HCT116 (cell line): ENCODE measurements around the gene HSF2BP. TPM values are rescaled to one million over a fixed set of nuclear protein-coding genes. Genes with fewer than 3 reads are reported as not detected.

Experiments
- ATAC-seq: fragments of 200-7000 bp; cut with Tn5 transposase; 2 replicates; pipeline ENCODE4 v1.9.1; 2020; ENCODE audit warnings: mild to moderate bottlenecking, moderate library complexity
- BruUV-seq: library from RNA; stranded (reverse); fragments of 400-500 nt; replicated peaks from 2 replicates; lab custom pipeline; 2021; lab: Mats Ljungman, UMichigan
- CTCF ChIA-PET: fragments of 300-600 bp; sonication (Branson Sonifier 250); formaldehyde crosslinking; loops from one replicate; lab custom pipeline; 2021; ENCODE audit warnings: antibody characterized with exemption; lab: Charles Lee
- POLR2A ChIA-PET: fragments of 300-600, 350-600 bp; sonication (Branson Sonifier 250); formaldehyde crosslinking; loops from one replicate; lab custom pipeline; 2021; ENCODE audit warnings: antibody characterized with exemption; lab: Charles Lee
- RAD21 ChIA-PET, 2 experiments: fragments of 300-600 bp; sonication (Branson Sonifier 250); formaldehyde crosslinking; loops; one replicate each; lab custom pipeline; 2023; ENCODE audit warnings: low total read pairs in 2 of 2; ENCODE audit not compliant: uncharacterized antibody in 2 of 2, unreplicated experiment in 2 of 2, low non-redundant PET in 1 of 2; lab: Charles Lee
- DNase-seq: peaks from one replicate; pipeline ENCODE4 v3.0.0-alpha.2; 2010; ENCODE audit warnings: low read depth, low spot score
- H2AFZ ChIP-seq: fragments of 200-600 bp; shearing (Covaris generic), sonication (generic); 2 replicates; pipeline ENCODE4 v1.6.1; 2017; ENCODE audit warnings: low read depth, mixed run types, mixed read lengths, antibody characterized with exemption, low read length; ENCODE audit not compliant: poor library complexity, severe bottlenecking
- H3K27ac ChIP-seq: 2 replicates; pipeline ENCODE4 v1.5.1; 2012; ENCODE audit warnings: low read depth, low read length
- H3K27me3 ChIP-seq: fragments of 200-600 bp; sonication (generic); 2 replicates; pipeline ENCODE4 v1.6.1; 2016; ENCODE audit warnings: mixed run types, low read length, mixed read lengths; ENCODE audit not compliant: insufficient read depth
- H3K36me3 ChIP-seq, 2 experiments: fragments of 200-500 bp in 1 of 2; fragments of 200-600 bp in 1 of 2; sonication (Bioruptor generic) in 1 of 2; sonication (generic) in 1 of 2; 2 replicates each; pipeline versions ENCODE4 v1.5.1 to v1.6.1; 2014 to 2016; ENCODE audit warnings: low read length in 2 of 2, inconsistent platforms in 1 of 2, mixed read lengths in 1 of 2, mixed run types in 1 of 2; ENCODE audit not compliant: insufficient read depth in 2 of 2, control insufficient read depth in 1 of 2
- H3K4me1 ChIP-seq, 2 experiments: fragments of 200-600 bp in 1 of 2; sonication (generic) in 1 of 2; 2 replicates each; pipeline versions ENCODE4 v1.5.1 to v1.6.1; 2012 to 2017; ENCODE audit warnings: low read length in 2 of 2, inconsistent platforms in 1 of 2, mild to moderate bottlenecking in 1 of 2, mixed read lengths in 1 of 2, mixed run types in 1 of 2, moderate library complexity in 1 of 2; ENCODE audit not compliant: insufficient read depth in 2 of 2, control insufficient read depth in 1 of 2
- H3K4me2 ChIP-seq: fragments of 200-600 bp; sonication (generic); 2 replicates; pipeline ENCODE4 v1.6.1; 2017; ENCODE audit warnings: mixed run types, low read length, mixed read lengths
- H3K4me3 ChIP-seq, 2 experiments: fragments of 200-600 bp in 1 of 2; sonication (generic) in 1 of 2; replicated peaks in 1 of 2; 2 replicates each; pipeline ENCODE4 v1.5.1; 2011 to 2016; ENCODE audit warnings: low read length in 2 of 2, control low read depth in 1 of 2, low read depth in 1 of 2, mild to moderate bottlenecking in 1 of 2, mixed read lengths in 1 of 2, mixed run types in 1 of 2
- H3K79me2 ChIP-seq: fragments of 200-600 bp; sonication (generic); 2 replicates; pipeline ENCODE4 v1.6.1; 2017; ENCODE audit warnings: mild to moderate bottlenecking, mixed run types, low read length, moderate library complexity, mixed read lengths; ENCODE audit not compliant: insufficient read depth
- H3K9ac ChIP-seq: fragments of 200-600 bp; sonication (generic); 2 replicates; pipeline ENCODE4 v1.6.1; 2016; ENCODE audit warnings: low read length, mixed read lengths
- H3K9me2 ChIP-seq: fragments of 200-600 bp; sonication (generic), shearing (Covaris generic); 2 replicates; pipeline ENCODE4 v1.6.1; 2017; ENCODE audit warnings: mixed run types, mild to moderate bottlenecking, moderate library complexity; ENCODE audit not compliant: insufficient read depth
- H3K9me3 ChIP-seq, 2 experiments: fragments of 200-500 bp in 1 of 2; fragments of 200-600 bp in 1 of 2; sonication (Bioruptor generic) in 1 of 2; sonication (generic) in 1 of 2; 2 replicates each; pipeline ENCODE4 v1.6.1; 2014 to 2017; ENCODE audit warnings: low read length in 2 of 2, mixed read lengths in 2 of 2, inconsistent platforms in 1 of 2, low read depth in 1 of 2, mild to moderate bottlenecking in 1 of 2, mixed run types in 1 of 2, moderate library complexity in 1 of 2; ENCODE audit not compliant: control insufficient read depth in 1 of 2, insufficient read depth in 1 of 2
- H4K20me1 ChIP-seq: fragments of 200-600 bp; sonication (generic), shearing (Covaris generic); 2 replicates; pipeline ENCODE4 v1.6.1; 2017; ENCODE audit warnings: mixed run types, mild to moderate bottlenecking, moderate library complexity; ENCODE audit not compliant: insufficient read depth
- EGR1 ChIP-seq: IDR thresholded peaks from 2 replicates; pipeline ENCODE4 v1.6.1; 2012; ENCODE audit warnings: low read depth
- EZH2 ChIP-seq: fragments of 200-600 bp; sonication (generic); IDR thresholded peaks from 2 replicates; pipeline ENCODE4 v1.6.1; 2017; ENCODE audit warnings: antibody characterized with exemption, mixed run types
- POLR2A ChIP-seq: IDR thresholded peaks from 2 replicates; pipeline ENCODE4 v1.7.0; 2011; ENCODE audit warnings: borderline replicate concordance; ENCODE audit not compliant: insufficient read depth, insufficient read length; ENCODE audit errors: extremely low read depth
- RAD21 ChIP-seq: IDR thresholded peaks from 2 replicates; pipeline ENCODE4 v1.6.1; 2012; ENCODE audit warnings: low read depth, mild to moderate bottlenecking
- SIN3A ChIP-seq: IDR thresholded peaks from 2 replicates; pipeline ENCODE4 v1.6.1; 2012; ENCODE audit warnings: low read depth
- SP1 ChIP-seq: IDR thresholded peaks from 2 replicates; pipeline ENCODE4 v1.6.1; 2012; ENCODE audit warnings: low read depth
- YY1 ChIP-seq: IDR thresholded peaks from 2 replicates; pipeline ENCODE4 v1.6.1; 2011; ENCODE audit warnings: low read length, low read depth, moderate library complexity, mild to moderate bottlenecking; ENCODE audit not compliant: insufficient replicate concordance; ENCODE audit errors: extremely low read depth
- ZFX ChIP-seq: fragments of 450-650 bp; IDR thresholded peaks from 2 replicates; pipeline ENCODE4 v1.6.1; 2017
- intact Hi-C: fragments of 100-400 bp; cut with micrococcal nuclease; formaldehyde crosslinking; loops from 2 replicates; pipeline ENCODE4 v1.10.0; 2022
- total RNA-seq: library from RNA; stranded (reverse); gene quantifications from one replicate; pipeline ENCODE4 v1.2.1, GENCODE V29; 2021; ENCODE audit not compliant: unreplicated experiment
- TF ChIP-seq, protein P1 (sequence below): IDR thresholded peaks from 2 replicates; pipeline ENCODE4 v1.6.1; 2012
- TF ChIP-seq, protein P2 (sequence below): IDR thresholded peaks from 2 replicates; pipeline ENCODE4 v1.6.1; 2012; ENCODE audit warnings: low read depth
- TF ChIP-seq, protein P3 (sequence below): IDR thresholded peaks from 2 replicates; pipeline ENCODE4 v1.6.1; 2012

The HSF2BP gene
- total RNA-seq, 1 experiment from 2014 or later = 0.59 TPM

DNA sequence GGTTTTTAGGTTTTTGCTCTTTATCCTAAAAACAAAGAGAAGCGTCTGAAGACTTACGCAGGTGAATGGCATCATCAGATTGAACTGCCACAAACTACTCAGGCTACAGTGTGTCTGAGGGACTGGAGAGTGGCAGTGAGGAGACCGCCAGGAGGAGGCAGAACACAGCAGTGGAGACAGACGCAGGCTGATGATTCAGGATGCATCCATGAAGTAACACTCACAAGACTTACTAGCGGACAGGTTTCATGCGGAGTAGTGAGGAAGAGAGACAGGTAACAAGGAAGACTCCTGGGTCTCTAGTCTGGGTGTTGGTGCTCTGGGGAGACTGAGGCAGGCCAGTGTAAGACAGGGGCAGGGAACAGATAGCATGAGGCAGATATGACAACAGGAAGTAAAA, 5.7 kb downstream of the HSF2BP start:
- no peaks in the 10 kb centered on the region for H3K9me3 ChIP-seq
- no peaks in the 10 kb centered on the region for H3K36me3 ChIP-seq
- no peak for DNase-seq
- no peak overlapping the region for H3K4me2 ChIP-seq
- no peaks in the 10 kb centered on the region for H4K20me1 ChIP-seq
- TF ChIP-seq EZH2 (no peak), ZFX (no peak), YY1 (no peak), SIN3A (no peak), EGR1 (no peak), RAD21 (no peak), POLR2A (no peak), SP1 (no peak)
- TF ChIP-seq, protein P1, sequence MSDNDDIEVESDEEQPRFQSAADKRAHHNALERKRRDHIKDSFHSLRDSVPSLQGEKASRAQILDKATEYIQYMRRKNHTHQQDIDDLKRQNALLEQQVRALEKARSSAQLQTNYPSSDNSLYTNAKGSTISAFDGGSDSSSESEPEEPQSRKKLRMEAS = no peak
- TF ChIP-seq, protein P2, sequence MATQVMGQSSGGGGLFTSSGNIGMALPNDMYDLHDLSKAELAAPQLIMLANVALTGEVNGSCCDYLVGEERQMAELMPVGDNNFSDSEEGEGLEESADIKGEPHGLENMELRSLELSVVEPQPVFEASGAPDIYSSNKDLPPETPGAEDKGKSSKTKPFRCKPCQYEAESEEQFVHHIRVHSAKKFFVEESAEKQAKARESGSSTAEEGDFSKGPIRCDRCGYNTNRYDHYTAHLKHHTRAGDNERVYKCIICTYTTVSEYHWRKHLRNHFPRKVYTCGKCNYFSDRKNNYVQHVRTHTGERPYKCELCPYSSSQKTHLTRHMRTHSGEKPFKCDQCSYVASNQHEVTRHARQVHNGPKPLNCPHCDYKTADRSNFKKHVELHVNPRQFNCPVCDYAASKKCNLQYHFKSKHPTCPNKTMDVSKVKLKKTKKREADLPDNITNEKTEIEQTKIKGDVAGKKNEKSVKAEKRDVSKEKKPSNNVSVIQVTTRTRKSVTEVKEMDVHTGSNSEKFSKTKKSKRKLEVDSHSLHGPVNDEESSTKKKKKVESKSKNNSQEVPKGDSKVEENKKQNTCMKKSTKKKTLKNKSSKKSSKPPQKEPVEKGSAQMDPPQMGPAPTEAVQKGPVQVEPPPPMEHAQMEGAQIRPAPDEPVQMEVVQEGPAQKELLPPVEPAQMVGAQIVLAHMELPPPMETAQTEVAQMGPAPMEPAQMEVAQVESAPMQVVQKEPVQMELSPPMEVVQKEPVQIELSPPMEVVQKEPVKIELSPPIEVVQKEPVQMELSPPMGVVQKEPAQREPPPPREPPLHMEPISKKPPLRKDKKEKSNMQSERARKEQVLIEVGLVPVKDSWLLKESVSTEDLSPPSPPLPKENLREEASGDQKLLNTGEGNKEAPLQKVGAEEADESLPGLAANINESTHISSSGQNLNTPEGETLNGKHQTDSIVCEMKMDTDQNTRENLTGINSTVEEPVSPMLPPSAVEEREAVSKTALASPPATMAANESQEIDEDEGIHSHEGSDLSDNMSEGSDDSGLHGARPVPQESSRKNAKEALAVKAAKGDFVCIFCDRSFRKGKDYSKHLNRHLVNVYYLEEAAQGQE = no peak
- TF ChIP-seq, protein P3, sequence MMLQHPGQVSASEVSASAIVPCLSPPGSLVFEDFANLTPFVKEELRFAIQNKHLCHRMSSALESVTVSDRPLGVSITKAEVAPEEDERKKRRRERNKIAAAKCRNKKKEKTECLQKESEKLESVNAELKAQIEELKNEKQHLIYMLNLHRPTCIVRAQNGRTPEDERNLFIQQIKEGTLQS = no peak
- CTCF ChIA-PET = no interaction called here
- no peak overlapping the region for H3K4me3 ChIP-seq
- H3K9ac ChIP-seq = no peak overlapping the region
- no peaks in the 10 kb centered on the region for H3K27me3 ChIP-seq
- H3K4me1 ChIP-seq = peaks cover 0 to 7% of the 10 kb centered on the region in 2 experiments; a peak in 1 of 4 replicates
- intact Hi-C loops = no loop called here
- no peak overlapping the region for H2AFZ ChIP-seq
- BruUV-seq = no TSS peak
- no peak overlapping the region for H3K27ac ChIP-seq
- RAD21 ChIA-PET = no interaction called here
- H3K9me2 ChIP-seq = no peaks in the 10 kb centered on the region
- POLR2A ChIA-PET = no interaction called here
- no peak for ATAC-seq
- no peaks in the 10 kb centered on the region for H3K79me2 ChIP-seq
